Stimulated activated CD8-positive, alpha-beta memory T cell treated with anti-CD3 and anti-CD28 coated beads, Interleukin-4, amount 100 ng/mL, for 24 hours (primary cell): ENCODE results near the gene SLC26A1.
"Not testable (repeated sequence)": the region's sequence is repeated elsewhere in the genome, so short reads cannot be mapped to it uniquely, and the experiment has no call there.

Experiments
- DNase-seq: peaks from one replicate; pipeline ENCODE4 v3.0.0-alpha.2; 2020; ENCODE audit warnings: low read depth

SLC26A1 gene

DNA sequence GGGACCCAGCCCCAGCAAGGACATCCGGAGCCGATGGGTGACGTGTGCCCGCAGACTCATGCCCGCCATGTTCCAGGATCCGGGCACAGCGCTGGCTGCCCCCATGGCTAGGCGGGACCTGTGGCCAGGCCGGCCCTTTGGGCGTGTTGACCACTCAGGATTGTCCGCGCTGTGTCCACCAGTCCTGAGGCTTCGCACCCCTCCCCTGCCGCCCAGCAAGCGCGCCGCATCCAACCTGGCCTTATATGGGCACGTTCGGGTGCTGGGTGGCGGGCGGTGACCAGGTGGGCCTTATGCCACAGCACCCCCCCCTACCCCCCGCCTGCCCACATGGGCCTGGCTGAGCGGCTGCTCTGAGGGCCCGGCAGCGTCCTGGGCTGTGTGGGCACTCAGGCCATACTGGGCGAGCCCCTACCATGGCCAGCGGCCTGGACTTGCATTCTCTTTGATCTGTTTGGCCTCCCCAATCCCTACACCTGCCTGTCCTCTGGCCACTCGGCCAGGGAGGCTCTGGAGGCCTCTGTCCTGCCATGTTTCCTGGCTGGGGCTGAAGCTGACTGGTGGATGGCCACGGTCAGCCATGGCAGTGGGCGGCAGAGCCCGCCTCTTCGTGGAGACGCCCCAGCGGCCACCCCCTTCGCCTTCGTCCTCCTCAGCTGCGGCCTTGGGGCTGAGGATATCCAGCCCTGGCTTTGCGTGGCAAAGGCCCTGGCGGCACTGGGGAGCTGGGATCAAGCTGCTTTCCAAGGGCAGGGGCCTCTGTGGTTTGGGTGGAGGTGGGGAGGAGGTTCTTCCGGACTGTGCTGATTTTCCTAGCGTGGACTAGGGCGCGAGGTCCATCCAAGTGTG is 20.2 kb upstream of the SLC26A1 start:
- no peak for DNase-seq

DNA sequence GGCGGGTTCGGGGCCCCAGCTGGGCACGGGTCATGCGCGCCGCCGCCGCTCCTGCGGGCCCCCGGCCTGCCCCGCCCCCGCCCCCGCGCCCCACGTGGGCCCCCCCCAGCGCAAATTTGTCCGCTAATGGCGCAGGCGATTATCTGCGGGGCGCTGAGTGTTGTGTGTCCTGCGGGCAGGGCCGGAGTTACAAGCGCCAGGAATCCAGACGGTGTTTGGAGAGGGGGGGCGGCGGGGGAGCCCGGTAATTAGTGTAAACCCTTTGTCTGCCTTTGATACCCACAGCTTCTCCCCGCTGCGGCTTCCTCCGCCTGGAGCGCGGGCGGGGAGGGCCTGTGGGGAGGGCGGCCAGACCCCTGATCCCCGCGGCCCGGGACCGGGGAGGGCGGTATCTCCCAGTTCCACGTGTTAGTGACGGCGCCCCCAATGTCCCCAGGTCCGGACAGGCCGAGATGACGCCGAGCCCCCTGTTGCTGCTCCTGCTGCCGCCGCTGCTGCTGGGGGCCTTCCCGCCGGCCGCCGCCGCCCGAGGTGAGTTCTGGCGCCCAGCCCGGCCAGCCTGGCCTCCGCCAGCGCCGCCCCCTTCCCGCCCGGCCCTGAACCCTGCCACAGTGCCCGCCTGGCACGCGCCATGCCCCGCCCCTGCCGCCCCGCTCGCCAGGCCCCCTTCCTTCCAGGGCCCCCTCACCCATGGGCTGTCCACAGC is 19.0 kb upstream of the SLC26A1 start:
- DNase-seq = no peak

DNA sequence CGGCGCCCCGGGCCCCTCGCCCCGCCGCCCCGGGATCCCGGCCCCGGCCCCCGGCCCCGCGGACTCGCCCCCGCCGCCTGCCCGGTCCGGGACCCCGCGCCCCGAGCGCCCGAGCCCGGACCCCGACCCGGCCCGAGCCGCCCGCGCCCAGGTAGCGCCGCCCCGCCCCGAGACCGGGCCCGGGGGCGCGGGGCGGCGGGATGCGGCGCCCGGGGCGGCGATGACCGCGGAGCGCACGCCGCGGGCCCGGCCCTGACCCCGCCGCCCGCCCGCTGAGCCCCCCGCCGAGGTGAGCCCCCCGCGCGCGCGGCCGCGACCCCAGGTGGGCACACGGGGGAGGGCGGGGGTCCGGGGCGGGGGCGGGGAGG is 18.4 kb upstream of the SLC26A1 start:
- DNase-seq = no peak

DNA sequence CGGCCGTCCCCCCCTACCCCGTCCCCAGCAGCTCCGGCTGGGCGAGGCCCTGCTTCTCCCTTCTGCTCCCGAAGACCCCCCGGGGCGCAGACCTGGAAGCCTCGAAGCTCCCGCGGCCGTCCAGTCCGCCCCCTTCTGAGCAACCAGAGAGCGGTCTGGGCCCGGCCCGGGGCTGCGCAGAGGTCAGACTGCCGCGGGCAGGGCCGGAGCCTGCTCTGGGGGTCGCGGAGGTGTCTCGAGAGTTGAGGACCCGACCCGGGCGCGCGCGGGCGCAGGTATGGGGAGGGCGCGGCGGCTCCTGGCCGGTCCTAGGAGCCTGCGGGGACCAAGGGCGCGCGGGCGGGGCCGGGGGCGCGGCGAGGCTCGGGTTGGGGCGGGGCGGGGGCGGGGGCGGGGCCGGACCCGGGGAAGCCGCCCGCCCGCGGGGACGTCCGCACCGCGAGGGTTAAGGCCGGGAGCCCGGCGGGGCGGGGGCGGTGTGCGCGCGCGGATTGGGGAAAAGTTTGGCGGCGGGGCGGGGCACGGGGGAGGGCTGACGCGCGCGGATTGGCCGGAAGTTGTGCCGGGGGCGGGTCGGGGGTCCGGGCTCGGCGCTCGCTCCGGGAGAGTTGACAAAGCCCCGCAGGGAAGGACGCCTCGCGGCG is 17.9 kb upstream of the SLC26A1 start, which contains the start of gene FGFRL1:
FGFRL1 (plus strand) TSS at position 605 of the 644 bp plus-strand sequence. CDS start 860 bp downstream, outside the sequence.
- peak; percentile 88 for DNase-seq

DNA sequence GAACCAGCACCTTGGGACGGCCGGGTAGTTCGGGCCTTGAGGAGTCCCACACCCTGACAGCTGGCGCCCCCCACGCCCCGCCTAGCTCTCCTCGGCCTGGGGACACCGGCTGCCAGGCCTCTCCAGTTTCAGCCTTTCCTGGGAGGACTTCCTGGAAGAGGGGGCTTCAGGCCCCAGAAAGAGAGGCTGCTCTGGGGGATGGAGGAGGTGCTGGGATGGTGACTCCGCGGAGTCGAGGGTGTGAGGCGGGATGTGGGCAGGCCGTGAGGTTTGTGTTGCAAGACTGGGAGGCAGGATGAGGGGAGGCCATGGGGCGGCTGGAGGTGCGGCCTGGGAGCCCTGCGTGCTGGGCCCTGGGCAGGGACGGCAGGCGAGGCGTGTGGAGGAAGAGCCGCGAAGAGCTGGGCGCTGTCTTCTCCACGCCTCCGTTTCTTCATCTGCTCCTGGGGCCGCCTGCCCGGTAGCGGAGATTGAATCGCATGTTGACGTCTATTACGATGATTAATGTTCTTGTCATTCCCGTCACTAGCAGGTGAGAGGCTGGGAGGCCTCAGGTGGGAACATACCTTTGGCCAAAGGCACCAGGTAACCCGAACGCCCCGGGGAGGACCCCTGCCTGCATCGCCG is 17.3 kb upstream of the SLC26A1 start:
- DNase-seq = peak; percentile 54

DNA sequence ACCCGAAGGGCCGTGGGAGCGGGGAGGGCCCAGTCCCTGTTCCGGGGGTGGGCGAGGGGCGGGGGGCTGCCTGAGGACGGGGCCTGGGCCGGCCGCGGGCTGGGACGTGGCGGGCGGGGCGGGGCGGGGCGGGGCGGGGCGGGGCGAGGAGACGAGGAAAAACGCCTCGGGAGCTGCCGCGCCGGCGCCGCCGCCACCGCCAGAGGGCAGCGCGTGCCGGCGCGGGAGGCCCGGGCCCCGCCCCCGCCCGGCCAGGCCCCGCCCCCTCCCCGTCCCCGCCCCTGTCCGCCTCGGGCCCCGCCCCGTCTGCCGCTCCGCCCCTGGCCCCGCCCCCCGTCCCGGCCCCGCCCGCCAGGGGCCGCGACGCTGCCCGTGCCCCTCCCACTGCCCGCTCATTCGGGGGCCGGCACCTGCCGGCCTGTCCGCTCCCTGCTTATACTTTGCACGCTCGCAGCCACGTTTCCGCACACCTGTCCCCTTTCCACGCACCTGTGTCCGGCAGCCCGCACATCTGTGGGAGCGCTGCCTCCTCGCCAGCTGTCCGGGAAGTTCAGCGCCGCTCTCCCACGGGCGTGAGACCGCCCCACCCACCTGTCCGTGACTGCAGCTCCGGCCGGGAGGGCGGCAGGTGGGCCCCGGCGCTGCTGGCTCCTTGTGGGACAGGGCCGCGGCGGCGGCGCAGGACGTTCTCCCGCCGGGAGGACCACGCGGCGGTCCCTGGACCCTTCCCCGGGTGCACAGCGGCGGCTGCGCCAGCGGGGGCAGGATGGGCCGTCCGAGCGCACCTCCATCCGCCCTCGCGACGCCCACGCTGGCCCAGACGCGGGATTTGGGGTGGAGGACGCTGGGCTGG is 16.6 kb upstream of the SLC26A1 start:
- peak; percentile 60 for DNase-seq

DNA sequence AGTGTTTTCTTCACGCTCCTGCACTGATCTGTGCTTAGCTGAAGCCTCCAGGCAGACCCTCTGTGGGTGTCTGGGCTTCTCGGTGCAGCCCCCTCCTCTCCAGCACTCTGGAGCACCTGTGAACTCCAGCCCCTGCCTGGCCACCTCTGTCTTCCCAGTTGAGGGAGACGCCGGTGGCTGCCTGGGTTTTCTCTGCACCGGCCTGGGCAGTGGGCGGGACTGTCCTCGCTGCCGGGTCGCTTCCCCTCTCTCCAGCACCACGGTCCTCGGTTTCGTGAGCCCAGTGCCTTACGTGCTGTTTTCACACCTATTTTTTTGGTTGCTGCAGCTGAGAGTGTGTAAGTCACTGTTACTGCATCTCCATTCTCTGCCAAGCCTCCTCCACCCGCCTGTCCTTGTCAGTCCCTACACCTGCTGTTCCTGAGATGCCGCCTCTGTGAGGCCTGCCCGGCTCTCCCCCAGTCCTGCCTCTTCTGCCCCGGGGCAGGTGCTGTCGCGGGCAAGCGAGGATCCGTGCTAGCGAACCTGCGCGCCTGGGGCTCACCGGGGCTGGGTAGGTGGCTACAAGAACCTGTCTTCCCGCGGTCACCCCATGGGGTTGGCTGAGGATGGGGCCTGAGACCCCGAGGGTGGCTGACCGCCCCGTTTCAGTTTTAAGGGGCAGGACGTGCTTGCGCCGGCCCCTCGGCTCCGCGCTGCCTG is 15.8 kb upstream of the SLC26A1 start:
- DNase-seq = no peak

DNA sequence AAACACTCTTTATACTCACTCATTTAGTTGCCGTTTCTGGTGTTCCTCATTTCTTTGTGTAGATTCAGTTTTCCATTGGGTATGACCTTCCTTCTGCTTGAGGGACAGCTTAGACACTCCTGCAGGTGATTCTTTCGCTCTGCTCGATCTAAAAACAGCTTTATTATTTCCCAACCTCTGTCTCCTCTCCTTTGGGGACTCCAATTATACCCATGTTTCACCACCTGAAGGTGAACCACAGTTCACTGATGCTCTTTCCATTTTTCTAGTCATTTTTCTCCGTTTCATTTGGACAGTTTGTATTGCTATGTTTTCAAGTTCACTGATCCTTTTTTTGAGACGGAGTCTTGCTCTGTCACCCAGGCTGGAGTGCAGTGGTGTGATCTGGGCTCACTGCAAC is 13.7 kb upstream of the SLC26A1 start:
- no peak for DNase-seq

DNA sequence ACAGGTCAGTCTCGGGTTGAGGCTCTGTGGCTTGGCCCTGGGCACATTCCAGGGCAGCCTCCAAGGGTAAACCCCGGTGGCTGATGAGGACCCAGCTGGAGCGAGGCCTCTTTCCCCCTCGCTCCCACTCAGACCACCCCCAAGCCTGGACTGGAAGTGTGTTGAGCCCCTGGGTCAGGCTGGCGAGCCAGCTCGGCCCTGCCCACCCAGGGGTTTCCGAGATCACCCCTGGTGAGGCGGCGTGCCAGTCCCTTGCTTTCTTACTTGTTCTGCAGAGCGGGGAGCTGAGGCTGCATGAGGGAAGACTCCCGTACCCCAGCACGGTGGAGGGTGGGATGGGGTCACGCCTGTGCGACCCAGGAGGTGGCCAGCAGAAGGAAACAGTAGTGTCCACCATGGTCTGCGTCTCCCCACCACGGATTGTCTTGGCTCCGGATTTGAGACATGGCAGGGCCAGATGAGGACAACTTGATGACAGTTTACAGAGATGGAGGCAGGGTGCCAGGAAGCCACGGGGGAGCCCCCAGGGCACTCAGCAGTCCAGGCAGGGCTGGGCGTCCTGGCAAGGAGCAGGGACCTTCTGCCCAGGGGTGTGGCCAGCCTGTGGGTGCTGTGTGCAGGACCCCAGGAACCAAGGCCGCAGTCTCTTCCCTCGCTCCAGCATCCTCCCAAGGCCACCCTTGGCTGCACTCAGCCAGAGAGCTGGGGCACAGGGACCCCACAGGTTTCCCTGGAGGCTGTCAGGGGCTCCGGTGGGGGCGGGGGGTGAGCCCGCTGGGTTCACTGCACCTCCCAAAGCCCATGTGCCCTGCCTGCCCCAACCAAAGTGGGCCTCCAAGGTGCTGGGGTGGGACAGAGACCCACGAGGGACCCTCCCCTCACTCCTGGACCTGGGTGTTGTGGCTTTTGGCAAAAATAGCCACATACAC is 11.6 kb upstream of the SLC26A1 start:
- no peak for DNase-seq

DNA sequence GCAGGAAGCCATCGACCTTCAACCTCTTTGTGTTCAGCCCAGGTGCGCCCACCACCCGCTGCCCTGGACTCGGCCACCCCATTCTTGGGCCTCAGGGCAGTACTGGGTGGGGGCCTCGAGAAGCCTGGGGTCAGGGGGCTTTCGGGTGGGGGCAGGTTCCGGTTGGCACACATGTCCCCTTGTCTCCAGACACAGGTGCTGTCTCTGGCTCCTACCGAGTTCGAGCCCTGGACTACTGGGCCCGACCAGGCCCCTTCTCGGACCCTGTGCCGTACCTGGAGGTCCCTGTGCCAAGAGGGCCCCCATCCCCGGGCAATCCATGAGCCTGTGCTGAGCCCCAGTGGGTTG is 10.8 kb upstream of the SLC26A1 start:
- no peak for DNase-seq

DNA sequence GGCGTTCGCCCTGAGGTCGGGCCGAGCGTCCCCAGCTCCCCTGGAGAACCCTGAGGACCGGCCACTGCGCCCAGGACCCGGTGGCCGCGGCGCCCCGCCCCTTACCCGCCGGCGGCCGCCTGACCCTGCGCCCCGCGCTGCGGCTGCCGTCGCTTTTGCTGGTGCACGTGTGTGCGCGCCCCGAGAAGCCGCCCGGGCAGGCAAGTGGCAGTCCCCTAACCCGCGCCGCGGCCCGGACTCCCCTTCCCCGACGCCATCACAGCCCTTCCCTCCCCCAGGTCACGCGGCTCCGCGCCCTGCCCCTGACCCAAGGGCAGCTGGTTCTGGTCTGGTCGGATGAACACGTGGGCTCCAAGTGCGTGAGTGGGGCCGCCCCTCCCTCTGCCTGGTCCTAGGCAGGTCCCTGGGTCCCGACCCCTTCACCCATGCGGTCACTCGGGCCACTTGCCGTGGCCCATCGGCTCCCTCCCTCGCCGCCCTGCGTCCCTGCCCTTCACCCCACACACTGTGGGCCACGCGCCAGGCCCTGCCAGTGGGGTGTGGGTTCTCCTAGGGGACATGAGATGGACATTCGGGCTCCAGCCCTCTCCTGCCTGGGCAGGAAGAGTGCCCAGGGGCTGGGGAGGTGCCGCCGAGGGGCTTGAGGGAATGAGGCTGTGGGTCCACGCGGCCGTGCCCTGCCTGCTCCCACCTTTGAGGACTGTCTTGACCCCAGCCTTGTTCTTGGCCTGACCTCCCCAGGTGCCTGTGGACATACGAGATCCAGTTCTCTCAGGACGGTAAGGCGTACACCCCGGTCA is 10.3 kb upstream of the SLC26A1 start:
- no peak for DNase-seq

DNA sequence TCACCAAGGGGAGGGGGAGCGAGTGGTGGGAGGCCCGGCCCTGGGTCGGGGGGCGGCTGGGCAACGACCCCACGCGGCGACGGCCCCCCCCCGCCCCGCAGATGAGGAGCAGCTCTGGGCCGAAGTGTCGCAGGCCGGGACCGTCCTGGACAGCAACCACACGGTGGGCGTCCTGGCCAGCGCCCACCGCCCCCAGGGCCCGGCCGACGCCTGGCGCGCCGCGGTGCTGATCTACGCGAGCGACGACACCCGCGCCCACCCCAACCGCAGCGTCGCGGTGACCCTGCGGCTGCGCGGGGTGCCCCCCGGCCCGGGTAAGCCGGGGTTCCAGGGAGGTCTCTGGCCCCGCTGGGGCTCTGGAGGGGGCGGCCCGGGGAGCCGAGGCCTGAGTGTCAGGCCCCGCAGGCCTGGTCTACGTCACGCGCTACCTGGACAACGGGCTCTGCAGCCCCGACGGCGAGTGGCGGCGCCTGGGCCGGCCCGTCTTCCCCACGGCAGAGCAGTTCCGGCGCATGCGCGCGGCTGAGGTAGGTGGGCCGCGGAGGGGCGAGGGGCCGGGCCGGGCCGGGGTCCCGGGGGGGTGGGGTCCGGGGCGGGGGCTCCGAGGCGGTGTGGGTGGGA is 9.5 kb upstream of the SLC26A1 start:
- DNase-seq = no peak

DNA sequence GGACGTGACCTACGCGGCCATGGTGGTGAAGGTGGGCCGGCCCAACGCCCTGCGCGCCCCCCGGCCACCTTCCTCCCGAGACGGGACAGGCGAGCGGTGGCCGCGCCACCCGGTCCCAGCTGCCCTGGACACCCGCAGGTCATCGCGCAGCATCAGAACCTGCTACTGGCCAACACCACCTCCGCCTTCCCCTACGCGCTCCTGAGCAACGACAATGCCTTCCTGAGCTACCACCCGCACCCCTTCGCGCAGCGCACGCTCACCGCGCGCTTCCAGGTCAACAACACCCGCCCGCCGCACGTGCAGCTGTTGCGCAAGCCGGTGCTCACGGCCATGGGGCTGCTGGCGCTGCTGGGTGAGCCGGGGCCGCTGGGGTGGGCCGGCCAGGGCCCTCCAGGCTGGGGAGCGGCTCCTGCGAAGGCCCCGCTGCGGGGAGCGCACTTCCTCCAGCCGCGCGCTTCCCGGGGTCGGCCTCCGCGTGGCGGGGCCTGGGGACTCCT is 9.0 kb upstream of the SLC26A1 start:
- DNase-seq = no peak

DNA sequence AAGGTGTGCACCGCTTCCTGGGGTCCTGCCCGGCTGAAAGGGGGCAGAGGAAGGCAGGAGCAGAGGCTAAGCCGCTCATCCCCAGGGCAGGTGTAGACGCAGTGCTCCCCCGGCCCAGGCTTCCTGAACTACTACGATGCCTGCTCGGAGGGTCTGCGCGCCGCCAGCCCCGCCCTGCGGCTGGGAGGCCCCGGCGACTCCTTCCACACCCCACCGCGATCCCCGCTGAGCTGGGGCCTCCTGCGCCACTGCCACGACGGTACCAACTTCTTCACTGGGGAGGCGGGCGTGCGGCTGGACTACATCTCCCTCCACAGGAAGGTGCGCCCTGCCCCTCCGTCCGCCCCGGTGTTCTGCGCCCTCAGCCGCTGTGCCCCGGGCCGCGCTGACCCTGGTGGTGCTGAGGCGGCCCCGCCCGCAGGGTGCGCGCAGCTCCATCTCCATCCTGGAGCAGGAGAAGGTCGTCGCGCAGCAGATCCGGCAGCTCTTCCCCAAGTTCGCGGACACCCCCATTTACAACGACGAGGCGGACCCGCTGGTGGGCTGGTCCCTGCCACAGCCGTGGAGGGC is 8.4 kb upstream of the SLC26A1 start:
- DNase-seq = no peak

DNA sequence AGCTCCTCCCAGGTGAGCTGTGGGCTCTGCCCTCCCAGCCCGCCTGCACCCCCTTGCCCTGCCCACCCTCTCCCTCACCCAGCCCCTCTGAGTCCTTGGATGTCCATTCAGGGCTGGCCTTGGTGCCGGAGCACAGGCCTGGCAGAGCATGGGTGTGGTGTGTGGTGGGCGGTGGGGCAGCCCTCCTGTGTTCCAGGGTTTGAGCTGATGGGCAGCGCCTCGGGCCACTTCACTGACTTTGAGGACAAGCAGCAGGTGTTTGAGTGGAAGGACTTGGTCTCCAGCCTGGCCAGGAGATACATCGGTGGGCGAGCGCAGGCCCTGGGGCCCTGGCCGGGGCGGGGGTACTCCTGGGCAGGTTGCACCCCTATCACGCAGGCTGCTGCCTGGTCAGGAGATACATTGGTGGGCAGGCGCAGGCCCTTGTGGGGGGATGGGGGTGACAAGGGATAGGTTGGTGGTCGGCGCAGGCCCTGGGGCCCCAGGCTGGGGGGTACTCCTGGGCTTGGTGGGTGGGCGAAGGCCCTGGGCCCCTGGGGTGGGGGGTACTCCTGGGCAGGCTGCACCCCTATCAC is 7.6 kb upstream of the SLC26A1 start:
- DNase-seq = no peak

DNA sequence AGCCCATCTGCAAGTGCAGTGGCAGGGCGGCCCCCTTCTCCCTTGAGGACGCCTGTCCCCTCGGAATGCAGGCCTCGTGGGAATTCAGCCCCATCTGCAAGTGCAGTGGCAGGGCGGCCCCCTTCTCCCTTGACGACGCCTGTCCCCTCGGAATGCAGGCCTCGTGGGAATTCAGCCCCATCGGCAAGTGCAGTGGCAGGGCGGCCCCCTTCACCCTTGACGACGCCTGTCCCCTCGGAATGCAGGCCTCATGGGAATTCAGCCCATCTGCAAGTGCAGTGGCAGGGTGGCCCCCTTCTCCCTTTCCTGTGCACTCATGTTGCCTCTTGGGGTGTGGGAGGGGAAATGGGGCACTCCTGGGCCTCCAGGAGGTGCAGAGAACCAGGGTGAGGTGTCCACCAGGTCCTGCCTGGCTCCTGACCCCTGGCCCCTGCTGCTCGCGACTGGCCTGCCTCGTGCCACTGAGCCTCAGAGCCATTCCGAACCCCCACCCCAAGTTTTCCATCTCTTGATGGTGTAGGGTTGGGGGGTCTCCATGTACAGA is 6.8 kb upstream of the SLC26A1 start:
- no peak for DNase-seq

DNA sequence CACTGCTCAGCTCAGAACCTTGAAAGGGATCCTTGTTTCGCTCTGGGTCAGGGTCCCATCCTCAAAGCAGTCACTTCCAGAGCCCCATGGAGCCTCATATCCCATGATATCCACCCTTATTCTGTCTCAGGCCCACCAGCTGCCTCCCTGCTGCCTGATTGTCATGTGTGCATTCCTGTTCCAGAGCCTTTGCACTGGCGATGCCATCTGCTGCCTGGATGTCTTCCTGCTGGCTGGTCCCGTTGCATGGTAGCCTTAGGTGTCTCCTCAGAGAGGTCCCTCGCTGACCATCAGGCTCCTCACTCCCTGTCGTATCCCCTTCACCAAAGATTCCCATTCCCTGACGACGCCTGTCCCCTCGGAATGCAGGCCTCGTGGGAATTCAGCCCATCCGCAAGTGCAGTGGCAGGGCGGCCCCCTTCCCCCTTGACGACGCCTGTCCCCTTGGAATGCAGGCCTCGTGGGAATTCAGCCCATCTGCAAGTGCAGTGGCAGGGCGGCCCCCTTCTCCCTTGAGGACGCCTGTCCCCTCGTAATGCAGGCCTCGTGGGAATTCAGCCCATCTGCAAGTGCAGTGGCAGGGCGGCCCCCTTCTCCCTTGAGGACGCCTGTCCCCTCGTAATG is 6.1 kb upstream of the SLC26A1 start:
- DNase-seq = not testable (repeated sequence)
